Esophagus squamous epithelium (tissue), 5 donors: Measurements from ENCODE around the gene DDAH1. TPM values are rescaled to one million over a fixed set of nuclear protein-coding genes. Genes with fewer than 3 reads are reported as not detected.
"Not testable (repeated sequence)": the region's sequence is repeated elsewhere in the genome, so short reads cannot be mapped to it uniquely, and the experiment has no call there.

Source experiments
- DNase-seq: peaks from one replicate; lab custom pipeline; 2025; lab: John Stamatoyannopoulos, UW
- H3K27ac ChIP-seq, 4 donors: fragments of 200-600 bp; sonication (generic); one replicate each; pipeline ENCODE4 v1.5.1; 2016 to 2019; ENCODE audit warnings: mild to moderate bottlenecking in 1 of 4
- H3K27me3 ChIP-seq, 4 donors: fragments of 200-600 bp; sonication (generic); 1 replicate in 3 of 4; 2 replicates in 1 of 4; pipeline versions ENCODE4 v1.5.1 to v1.6.0; 2017 to 2021; ENCODE audit warnings: antibody characterized with exemption in 1 of 4
- H3K36me3 ChIP-seq, 3 donors: fragments of 200-600 bp; sonication (generic); one replicate each; pipeline ENCODE4 v1.5.1; 2016 to 2019
- H3K4me1 ChIP-seq, 3 donors: fragments of 200-600 bp; sonication (generic); one replicate each; pipeline ENCODE4 v1.5.1; 2017 to 2019
- H3K4me3 ChIP-seq, 4 donors: fragments of 200-600 bp; sonication (generic); 1 replicate in 3 of 4; 2 replicates in 1 of 4; pipeline ENCODE4 v1.5.1; 2016 to 2019; ENCODE audit warnings: mild to moderate bottlenecking in 2 of 4, moderate library complexity in 1 of 4
- H3K9me3 ChIP-seq, 3 donors: fragments of 200-600 bp; sonication (generic); one replicate each; pipeline ENCODE4 v1.5.1; 2016 to 2019
- CTCF ChIP-seq, 6 experiments: fragments of 450-650 bp in 4 of 6; fragments of 200-600 bp in 2 of 6; sonication (generic) in 2 of 6; IDR thresholded peaks; one replicate each; pipeline ENCODE4 v1.5.1; 2016 to 2019; ENCODE audit warnings: antibody characterized with exemption in 6 of 6, mild to moderate bottlenecking in 4 of 6, moderate library complexity in 4 of 6
- POLR2A ChIP-seq, 4 donors: fragments of 450-650 bp; IDR thresholded peaks; one replicate each; pipeline ENCODE4 v1.6.1; 2017; ENCODE audit warnings: antibody characterized with exemption in 4 of 4, mild to moderate bottlenecking in 4 of 4, moderate library complexity in 3 of 4
- WGBS, 2 donors: methylation state at CpG; one replicate each; pipeline ENCODE4 v1.1.5; 2018; 5-methylcytosine and 5-hydroxymethylcytosine counted together
- intact Hi-C: fragments of 100-400 bp; cut with DNase I; formaldehyde crosslinking; loops from one replicate; pipeline ENCODE4 v1.15.0; 2022
- total RNA-seq, 4 donors: library from RNA; depleted of rRNA; stranded (reverse); fragments of >200 nt; gene quantifications; one replicate each; pipeline ENCODE4 v1.1.0, GENCODE V29; 2016
- donor health status: DM: yes; HTN: yes; CAD: no.

DDAH1 gene
- total RNA-seq, 4 donors from 2014 or later, result 6.1 to 13.8 (median 11.5) TPM

- no peak overlapping the region for H3K27ac ChIP-seq
- H3K9me3 ChIP-seq, result no peaks in the 10 kb centered on the region
- WGBS, 2 donors, result 50 to 68% methylated on average over 3 of the region's 3 CpGs
- TF ChIP-seq CTCF (IDR thresholded peaks at IDR 0.05), result no peak
- no peak for TF ChIP-seq POLR2A (IDR thresholded peaks at IDR 0.05)
- H3K4me1 ChIP-seq, result peaks cover 0 to 8% (median 0%) of the 10 kb centered on the region in 3 donors
- peaks cover 0 to 10% (median 0%) of the 10 kb centered on the region in 3 donors for H3K36me3 ChIP-seq
- intact Hi-C loops, result no loop called here
- H3K4me3 ChIP-seq, result no peak overlapping the region
- no peaks in the 10 kb centered on the region for H3K27me3 ChIP-seq
- no peak for DNase-seq
Measured at GRCh38 chr1:85349224-85349623, 115.7 kb downstream of the DDAH1 start.

GRCh38 chr1:85347908-85348307, 117.1 kb downstream of the DDAH1 start:
- Histone ChIP-seq H3K4me1 (peaks cover 0 to 21% (median 0%) of the 10 kb centered on the region in 3 donors), H3K4me3 (no peak overlapping the region), H3K36me3 (peaks cover 0 to 10% (median 0%) of the 10 kb centered on the region in 3 donors), H3K27me3 (no peaks in the 10 kb centered on the region), H3K27ac (no peak overlapping the region), H3K9me3 (no peaks in the 10 kb centered on the region)
- 78 to 84% methylated on average over 2 of the region's 2 CpGs for WGBS, 2 donors
- TF ChIP-seq POLR2A (IDR thresholded peaks at IDR 0.05), result no peak
- TF ChIP-seq CTCF (IDR thresholded peaks at IDR 0.05), result no peak
- intact Hi-C loops, result no loop called here
- no peak for DNase-seq

- DNase-seq, H3K27ac ChIP-seq, H3K27me3 ChIP-seq, H3K4me3 ChIP-seq, H3K9me3 ChIP-seq, intact Hi-C loops, H3K36me3 ChIP-seq: not testable (repeated sequence)
- 90 to 94% methylated on average over 3 to 4 of the region's 4 CpGs for WGBS, 2 donors
- H3K4me1 ChIP-seq, result peaks cover 0 to 23% (median 0%) of the 10 kb centered on the region in 3 donors
Measured at GRCh38 chr1:85347275-85347674, 117.7 kb downstream of the DDAH1 start.

GRCh38 chr1:85344256-85344694, 120.7 kb downstream of the DDAH1 start:
- Histone ChIP-seq H3K4me1 (peaks cover 0 to 16% (median 0%) of the 10 kb centered on the region in 3 donors), H3K27ac (no peak overlapping the region), H3K27me3 (no peaks in the 10 kb centered on the region), H3K9me3 (no peaks in the 10 kb centered on the region), H3K4me3 (no peak overlapping the region), H3K36me3 (peaks cover 0 to under 1% (median 0%) of the 10 kb centered on the region in 3 donors)
- DNase-seq, result no peak
- intact Hi-C loops, result no loop called here
- 28 to 51% methylated on average over 3 of the region's 3 CpGs for WGBS, 2 donors
- peak in 4 of 6 experiments; percentile 10 to 57 (median 33) for TF ChIP-seq CTCF (IDR thresholded peaks at IDR 0.05)
- TF ChIP-seq POLR2A (IDR thresholded peaks at IDR 0.05), result no peak

GRCh38 chr1:85343612-85344255, 121.2 kb downstream of the DDAH1 start:
- no peaks in the 10 kb centered on the region for H3K9me3 ChIP-seq
- no peak for DNase-seq
- intact Hi-C loops, result no loop called here
- no peaks in the 10 kb centered on the region for H3K27me3 ChIP-seq
- peaks cover 0 to 16% (median 0%) of the 10 kb centered on the region in 3 donors for H3K4me1 ChIP-seq
- WGBS, 2 donors, result 16 to 26% methylated on average over 1 of the region's 1 CpG
- H3K4me3 ChIP-seq, result no peak overlapping the region
- TF ChIP-seq CTCF (IDR thresholded peaks at IDR 0.05), result no peak
- TF ChIP-seq POLR2A (IDR thresholded peaks at IDR 0.05), result no peak
- H3K27ac ChIP-seq, result no peak overlapping the region
- no peaks in the 10 kb centered on the region for H3K36me3 ChIP-seq
